GM13977 (cell line): ENCODE results near the gene PHACTR1.

ENCODE experiments used
- DNase-seq: peaks from one replicate; pipeline ENCODE4 v3.0.0; 2012; ENCODE audit warnings: low spot score
- in situ Hi-C: fragments of 300-500 bp; cut with MboI; formaldehyde crosslinking; loops from one replicate; pipeline ENCODE4 v1.12.0; 2022; ENCODE audit warnings: low sequenced_read_pairs, low pct_unique_long_range_greater_than_20kb, mixed read lengths, inconsistent platforms; ENCODE audit not compliant: unreplicated experiment
- TF ChIP-seq, protein P1 (sequence below): IDR thresholded peaks from 2 replicates; pipeline ENCODE4 v1.5.1; 2012; ENCODE audit warnings: mild to moderate bottlenecking, control low read depth; ENCODE audit not compliant: insufficient read depth; ENCODE audit errors: extremely low read depth, missing control alignments

Gene PHACTR1

DNA sequence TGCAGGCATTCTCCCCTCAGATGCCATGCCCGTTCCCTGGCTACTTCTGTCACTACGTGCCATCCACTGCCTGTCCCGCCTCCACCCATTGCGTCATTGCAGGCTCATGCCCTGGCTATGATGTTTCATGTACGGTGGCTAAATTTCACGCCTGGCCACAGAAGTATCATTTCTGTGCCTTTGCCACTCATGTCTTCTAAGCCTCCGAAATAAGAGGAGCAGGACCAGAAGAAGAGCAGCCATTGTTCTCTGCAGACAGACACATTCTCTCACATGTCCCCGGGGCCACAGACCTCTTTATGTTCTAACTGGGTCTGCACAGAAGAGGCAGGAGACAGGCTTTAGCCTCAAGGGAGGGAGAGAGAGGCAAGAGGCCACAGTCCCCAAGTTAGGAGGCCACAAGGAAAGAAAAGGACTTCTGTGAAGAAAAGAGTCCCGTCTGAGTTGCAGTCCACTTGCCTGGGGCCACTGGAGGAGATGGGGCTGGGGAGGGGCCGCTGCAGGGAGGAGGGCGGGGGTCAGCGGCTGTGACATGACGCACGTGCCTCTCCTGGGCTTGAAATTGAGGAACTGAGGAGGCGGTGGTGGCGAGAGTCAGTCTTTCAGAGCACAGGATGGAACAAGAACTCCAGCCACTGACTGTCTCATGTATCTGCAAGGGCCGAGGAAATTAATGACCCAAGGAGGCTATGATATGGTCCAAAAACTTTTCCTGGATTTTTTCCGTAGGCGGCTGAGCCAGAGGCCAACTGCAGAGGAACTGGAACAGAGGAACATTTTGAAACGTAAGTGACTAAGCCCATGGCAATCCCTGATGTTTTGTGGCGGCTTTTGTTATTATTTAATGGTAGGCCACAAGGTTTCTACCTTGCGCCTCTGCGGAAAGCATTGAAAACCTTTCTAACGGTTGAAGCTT is 555.8 kb downstream of the PHACTR1 start:
- no peak for DNase-seq
- TF ChIP-seq, protein P1, sequence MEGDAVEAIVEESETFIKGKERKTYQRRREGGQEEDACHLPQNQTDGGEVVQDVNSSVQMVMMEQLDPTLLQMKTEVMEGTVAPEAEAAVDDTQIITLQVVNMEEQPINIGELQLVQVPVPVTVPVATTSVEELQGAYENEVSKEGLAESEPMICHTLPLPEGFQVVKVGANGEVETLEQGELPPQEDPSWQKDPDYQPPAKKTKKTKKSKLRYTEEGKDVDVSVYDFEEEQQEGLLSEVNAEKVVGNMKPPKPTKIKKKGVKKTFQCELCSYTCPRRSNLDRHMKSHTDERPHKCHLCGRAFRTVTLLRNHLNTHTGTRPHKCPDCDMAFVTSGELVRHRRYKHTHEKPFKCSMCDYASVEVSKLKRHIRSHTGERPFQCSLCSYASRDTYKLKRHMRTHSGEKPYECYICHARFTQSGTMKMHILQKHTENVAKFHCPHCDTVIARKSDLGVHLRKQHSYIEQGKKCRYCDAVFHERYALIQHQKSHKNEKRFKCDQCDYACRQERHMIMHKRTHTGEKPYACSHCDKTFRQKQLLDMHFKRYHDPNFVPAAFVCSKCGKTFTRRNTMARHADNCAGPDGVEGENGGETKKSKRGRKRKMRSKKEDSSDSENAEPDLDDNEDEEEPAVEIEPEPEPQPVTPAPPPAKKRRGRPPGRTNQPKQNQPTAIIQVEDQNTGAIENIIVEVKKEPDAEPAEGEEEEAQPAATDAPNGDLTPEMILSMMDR: peak; percentile 34
- in situ Hi-C loops: no loop called here

DNA sequence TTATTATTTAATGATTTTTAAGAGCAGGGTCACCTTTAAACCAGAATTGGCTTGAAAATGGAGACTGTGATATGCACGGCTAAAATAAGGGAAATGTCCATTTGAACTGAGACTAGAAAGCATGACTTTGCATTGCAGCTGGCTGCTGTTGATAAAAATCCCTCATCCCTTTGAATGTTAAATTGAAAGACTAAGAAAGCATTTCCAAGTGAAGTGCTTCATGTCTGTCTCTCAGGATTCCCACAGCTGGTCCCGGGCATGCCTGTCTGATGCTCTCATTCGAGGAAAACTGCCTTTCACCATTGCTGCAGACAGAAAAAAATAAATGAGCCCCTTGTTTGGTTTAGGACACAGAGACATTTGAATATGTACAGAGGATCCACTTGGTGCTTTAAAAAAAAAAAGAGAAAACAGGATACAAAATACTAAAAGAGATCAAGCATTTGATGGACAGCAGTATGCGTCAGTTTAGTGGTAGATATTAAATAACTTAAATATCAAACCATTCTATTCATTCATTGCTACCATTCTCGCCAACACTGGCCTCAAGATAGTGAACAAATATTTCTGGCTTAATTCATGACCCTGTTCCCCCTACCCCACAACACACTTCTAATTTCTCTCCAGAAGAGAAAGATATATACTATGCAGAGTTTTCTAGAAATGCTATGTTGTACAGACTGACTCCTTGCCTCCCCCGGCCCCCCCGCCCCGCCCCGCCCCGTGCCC is 556.8 kb downstream of the PHACTR1 start:
- DNase-seq: no peak
- TF ChIP-seq, protein P1: no peak
- in situ Hi-C loops: no loop called here

DNA sequence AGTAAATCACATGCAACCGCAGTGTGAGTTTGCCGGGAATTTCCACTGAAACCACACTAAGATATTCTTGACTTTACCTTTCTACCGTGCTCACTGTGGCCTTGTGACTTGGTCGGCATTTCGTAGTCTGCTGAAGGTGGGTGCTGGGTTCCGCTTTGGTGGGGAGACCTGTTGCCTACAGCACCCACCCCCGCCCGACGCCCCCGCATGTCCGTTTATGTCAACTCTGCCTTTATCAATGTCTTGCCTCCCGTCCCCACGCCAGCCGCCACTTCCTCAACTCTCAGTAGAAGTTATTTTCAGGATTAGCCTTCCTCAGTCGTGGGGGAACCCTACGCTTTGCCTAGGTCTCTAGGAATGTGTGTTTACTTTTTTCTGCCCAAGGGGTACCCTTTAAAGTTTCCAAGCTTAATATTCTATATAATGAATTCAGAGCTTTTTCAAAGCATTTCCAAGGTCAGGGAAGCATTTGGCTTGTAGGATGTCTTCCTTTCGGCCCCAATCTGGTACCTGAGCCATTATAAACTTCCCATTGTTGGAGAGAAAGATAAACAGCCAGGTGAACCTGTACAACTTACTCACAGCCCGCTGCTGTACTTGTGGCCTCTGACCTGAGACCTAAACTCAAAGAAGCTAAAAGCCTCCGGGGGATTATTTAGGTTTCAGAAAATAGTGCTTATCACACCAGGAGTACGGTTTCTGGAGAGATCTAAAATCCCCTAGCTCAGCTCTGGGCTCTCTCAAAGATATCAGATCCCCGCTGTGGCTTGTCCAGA is 557.6 kb downstream of the PHACTR1 start:
- TF ChIP-seq, protein P1: no peak
- in situ Hi-C loops: no loop called here
- DNase-seq: peak; percentile 59

DNA sequence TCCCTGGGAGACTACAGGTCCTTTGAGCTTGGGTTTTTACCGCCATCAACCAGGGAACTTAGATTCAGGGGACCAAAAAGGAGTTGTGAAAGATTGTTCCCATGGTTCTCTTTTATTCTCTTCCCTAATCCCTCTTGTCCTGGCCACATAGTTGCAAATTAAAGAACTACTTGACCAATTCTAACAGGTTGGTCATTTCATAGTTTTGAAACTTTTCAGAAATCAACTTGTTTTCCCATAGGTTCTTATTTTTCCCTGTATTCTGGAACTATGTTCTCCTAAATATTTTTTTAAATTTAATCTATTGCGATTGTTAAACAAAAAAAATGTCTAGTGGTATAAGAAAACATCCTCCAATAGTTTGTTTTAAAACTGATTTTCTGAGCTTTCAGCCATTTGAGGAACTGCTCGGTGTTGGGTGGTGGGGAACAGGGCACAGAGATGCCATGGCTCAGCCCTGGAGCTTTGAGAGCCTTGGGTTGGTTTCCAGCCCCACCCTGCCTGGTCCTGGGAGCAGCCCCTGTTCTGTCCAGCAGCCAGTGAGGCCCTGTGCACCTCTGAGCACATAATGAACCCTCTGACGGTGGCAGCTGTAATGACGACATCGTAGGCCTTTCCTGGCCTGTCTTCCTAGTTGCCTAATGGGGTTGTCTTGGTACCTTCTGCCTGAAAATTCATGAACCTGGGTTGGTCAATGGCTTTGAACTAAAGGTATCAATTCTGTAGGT is 558.3 kb downstream of the PHACTR1 start:
- TF ChIP-seq, protein P1: no peak
- in situ Hi-C loops: no loop called here
- DNase-seq: no peak

DNA sequence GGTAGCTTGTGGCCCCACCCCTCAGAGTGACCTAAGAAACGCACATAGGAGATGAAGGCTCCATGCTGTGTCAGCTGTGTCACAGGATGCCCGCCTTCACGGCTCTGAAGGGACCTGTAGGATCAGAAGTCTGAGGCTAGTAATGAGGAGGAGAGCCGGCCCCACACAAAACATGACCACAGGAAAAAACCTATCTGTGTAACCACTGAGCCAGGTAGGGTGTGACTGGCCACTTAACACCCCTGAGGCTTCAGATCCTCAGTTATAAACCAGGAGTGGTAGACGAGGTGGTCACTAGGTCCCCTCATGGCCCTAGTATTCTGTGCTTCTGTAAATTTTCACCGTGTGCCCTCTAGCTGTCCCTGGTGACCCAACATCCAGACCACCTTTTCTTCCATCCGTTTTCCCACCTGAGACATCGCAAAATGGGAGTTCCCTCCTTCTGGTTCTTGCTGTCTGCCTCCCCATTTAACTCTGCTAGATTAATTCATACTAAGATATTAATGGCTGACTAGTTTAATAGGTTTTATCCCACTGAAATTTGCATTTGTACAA is 558.9 kb downstream of the PHACTR1 start:
- TF ChIP-seq, protein P1: no peak
- DNase-seq: no peak
- in situ Hi-C loops: no loop called here
